ENCODE data around the gene KLF13.

- TF ChIP-seq CTCF (IDR thresholded peaks at IDR 0.05; ENCODE audit: low read length) = no peak
- no peak for TF ChIP-seq EZH2 (IDR thresholded peaks at IDR 0.05; ENCODE audit: borderline replicate concordance, low read length)
Observed at GRCh38 chr15:31357148-31357547, 30.5 kb downstream of the KLF13 start.

Data from OCI-LY1 (cell line).